HepG2 (cell line): ENCODE data around the gene UNC13D. TPM values are rescaled to one million over a fixed set of nuclear protein-coding genes. Genes with fewer than 3 reads are reported as not detected.

Experiments used
- CCAR2 ChIP-seq: fragments of 200-400 bp; formaldehyde crosslinking; optimal IDR thresholded peaks from 2 replicates; pipeline ENCODE3; 2018; ENCODE audit warnings: low read depth, mild to moderate bottlenecking, low read length, moderate library complexity
- ETV6 ChIP-seq: sonication (generic); formaldehyde crosslinking; conservative IDR thresholded peaks from 2 replicates; pipeline ENCODE4 v1.4.0; 2020; ENCODE audit warnings: missing genetic modification reagents
- FOSL2 ChIP-seq: sonication (generic); formaldehyde crosslinking; IDR thresholded peaks from 2 replicates; pipeline ENCODE4 v1.4.0; 2020; ENCODE audit warnings: missing genetic modification reagents
- ISL2 ChIP-seq: sonication (generic); formaldehyde crosslinking; IDR thresholded peaks from 2 replicates; pipeline ENCODE4 v1.5.0; 2020; ENCODE audit warnings: missing genetic modification reagents
- JUND ChIP-seq: sonication (generic); formaldehyde crosslinking; IDR thresholded peaks from 2 replicates; pipeline ENCODE4 v1.8.0; 2022; ENCODE audit warnings: mild to moderate bottlenecking, missing genetic modification reagents
- KLF9 ChIP-seq: IDR thresholded peaks from 2 replicates; pipeline ENCODE4 v1.6.1; 2016; ENCODE audit warnings: low read depth
- NFYC ChIP-seq: IDR thresholded peaks from 2 replicates; pipeline ENCODE4 v1.6.1; 2016; ENCODE audit warnings: missing genetic modification reagents, missing compliant biosample characterization
- PCBP1 ChIP-seq: fragments of 200-400 bp; formaldehyde crosslinking; IDR thresholded peaks from 2 replicates; pipeline ENCODE4 v1.6.1; 2017; ENCODE audit warnings: mild to moderate bottlenecking, low read depth, low read length, borderline replicate concordance
- U2AF2 ChIP-seq: fragments of 200-400 bp; formaldehyde crosslinking; IDR thresholded peaks from 2 replicates; pipeline ENCODE4 v1.6.1; 2017; ENCODE audit warnings: low read depth, mild to moderate bottlenecking, low read length
- YEATS4 ChIP-seq: sonication (generic); formaldehyde crosslinking; IDR thresholded peaks from 2 replicates; pipeline ENCODE4 v1.4.0; 2020; ENCODE audit warnings: missing genetic modification reagents, borderline replicate concordance
- ZNF652 ChIP-seq: IDR thresholded peaks from 2 replicates; pipeline ENCODE4 v1.6.1; 2016; ENCODE audit warnings: low read depth, borderline replicate concordance
- ZNF720 ChIP-seq: sonication (generic); formaldehyde crosslinking; IDR thresholded peaks from 2 replicates; pipeline ENCODE4 v1.4.0; 2020; ENCODE audit warnings: missing genetic modification reagents
- ZNF768 ChIP-seq: sonication (generic); formaldehyde crosslinking; IDR thresholded peaks from 2 replicates; pipeline ENCODE4 v1.4.0; 2020; ENCODE audit warnings: missing genetic modification reagents
- ZNF878 ChIP-seq: sonication (generic); formaldehyde crosslinking; IDR thresholded peaks from 2 replicates; pipeline ENCODE4 v1.8.1; 2023; ENCODE audit warnings: mild to moderate bottlenecking, missing genetic modification reagents, moderate library complexity
- polyA plus RNA-seq, 8 experiments: library from polyadenylated mRNA; depleted of rRNA in 3 of 8; stranded (reverse) in 7 of 8; unstranded in 1 of 8; fragments of >200 nt; fragmentation: Illumina TruSeq in 4 of 8; extraction: Trizol in 4 of 8; gene quantifications; 2 replicates each; pipeline versions ENCODE4 v1.2.1 to v1.2.3, GENCODE V29; 2011 to 2016; ENCODE audit warnings: low read depth in 4 of 8, missing spikeins in 1 of 8, mixed read lengths in 1 of 8; ENCODE audit not compliant: insufficient read depth in 1 of 8
- total RNA-seq, 5 experiments: library from RNA; depleted of rRNA; stranded (reverse); fragments of >200 nt; fragmentation: Illumina TruSeq; extraction: Trizol; gene quantifications; 2 replicates each; pipeline ENCODE4 v1.2.3, GENCODE V29; 2016; ENCODE audit warnings: low read depth in 1 of 5
- TF ChIP-seq, protein P1 (sequence below): IDR thresholded peaks from 2 replicates; pipeline ENCODE4 v1.6.1; 2016; ENCODE audit warnings: low read depth, borderline replicate concordance
- TF ChIP-seq, protein P2 (sequence below), 2 experiments: sonication (generic) in 1 of 2; formaldehyde crosslinking in 1 of 2; IDR thresholded peaks; 2 replicates each; pipeline versions ENCODE4 v1.6.1 to v1.9.0; 2014 to 2022; ENCODE audit warnings: antibody characterized with exemption in 1 of 2, borderline replicate concordance in 1 of 2, inconsistent platforms in 1 of 2, low read depth in 1 of 2, missing genetic modification reagents in 1 of 2
- TF ChIP-seq, protein P3 (sequence below): sonication (generic); formaldehyde crosslinking; IDR thresholded peaks from 2 replicates; pipeline ENCODE4 v1.4.0; 2020; ENCODE audit warnings: missing genetic modification reagents
- TF ChIP-seq, protein P4 (sequence below): IDR thresholded peaks from 2 replicates; pipeline ENCODE4 v1.6.1; 2016; ENCODE audit warnings: mild to moderate bottlenecking
- TF ChIP-seq, protein P5 (sequence below): sonication (generic); formaldehyde crosslinking; IDR thresholded peaks from 2 replicates; pipeline ENCODE4 v1.8.1; 2023; ENCODE audit warnings: mild to moderate bottlenecking, missing genetic modification reagents, borderline replicate concordance

The UNC13D gene
- total and polyA plus RNA-seq, 2 of the 13 experiments (the other 11 are each of a cell fraction or from before 2014, with no cell fraction given): 29.7 to 42.7 TPM

DNA sequence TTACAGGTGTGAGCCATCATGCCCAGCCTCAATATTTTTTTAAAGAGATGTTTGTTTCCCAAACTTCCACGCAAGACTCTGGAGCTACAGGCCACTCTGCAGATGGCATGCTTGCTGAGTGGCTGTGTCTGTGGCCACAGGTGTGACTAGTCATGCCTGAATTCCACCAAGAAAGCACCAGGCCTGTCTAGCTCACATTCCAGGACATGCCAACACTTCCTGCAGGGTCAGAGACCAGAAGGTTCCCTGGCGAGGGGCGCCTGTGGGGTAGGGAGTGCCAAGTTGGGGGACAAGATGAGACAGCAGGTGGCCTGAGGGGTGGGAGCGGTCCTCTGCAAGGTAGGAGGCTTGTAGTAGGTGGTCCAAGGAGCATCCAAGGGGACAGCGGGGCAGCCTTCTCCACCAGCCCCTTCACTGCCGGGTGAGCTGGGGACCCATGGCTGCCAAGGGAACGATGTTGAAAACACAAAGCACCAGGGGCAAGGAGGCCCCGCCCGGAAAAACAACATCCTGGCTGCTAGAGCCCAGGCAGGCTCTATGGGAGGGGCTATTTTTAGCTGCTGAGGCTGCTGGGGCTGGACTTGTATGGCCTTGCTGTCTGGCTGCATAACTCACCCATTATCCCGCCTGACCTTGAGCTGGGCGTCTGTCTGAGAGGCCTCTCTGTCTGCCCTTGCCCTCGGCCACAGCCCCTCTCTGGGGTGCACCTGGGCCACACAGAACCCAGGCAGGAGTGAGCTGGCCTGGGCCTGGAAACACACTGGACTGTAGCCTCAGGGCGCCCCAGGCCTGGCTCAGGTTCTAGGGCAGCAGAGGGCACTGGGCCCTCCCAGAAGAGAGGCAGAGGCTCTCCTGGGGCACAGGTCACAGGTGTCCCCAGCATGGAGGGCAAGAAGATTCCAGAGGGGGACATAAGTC, 28.5 kb upstream of the UNC13D start (continued):
- TF ChIP-seq ISL2: peak; percentile 92
- TF ChIP-seq, protein P1, sequence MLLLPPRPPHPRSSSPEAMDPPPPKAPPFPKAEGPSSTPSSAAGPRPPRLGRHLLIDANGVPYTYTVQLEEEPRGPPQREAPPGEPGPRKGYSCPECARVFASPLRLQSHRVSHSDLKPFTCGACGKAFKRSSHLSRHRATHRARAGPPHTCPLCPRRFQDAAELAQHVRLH (CRISPR knock-in tag): peak; percentile 98; the same call in 1 of the 2 replicates
- TF ChIP-seq PCBP1: no peak
- TF ChIP-seq ZNF878 (CRISPR knock-in tag): peak; percentile 94; the same call in 1 of the 2 replicates
- TF ChIP-seq ZNF768 (CRISPR knock-in tag): peak; percentile 84; the same call in 1 of the 2 replicates
- TF ChIP-seq NFYC (CRISPR knock-in tag): peak; percentile 44; the same call in 1 of the 2 replicates
- TF ChIP-seq JUND (CRISPR knock-in tag): peak; percentile 78; the same call in 1 of the 2 replicates
- TF ChIP-seq KLF9 (CRISPR knock-in tag): no peak; the same call in 1 of the 2 replicates
- TF ChIP-seq CCAR2: no peak
- no peak; the same call in 1 of the 2 replicates for TF ChIP-seq ZNF652 (CRISPR knock-in tag)
- TF ChIP-seq, protein P2, sequence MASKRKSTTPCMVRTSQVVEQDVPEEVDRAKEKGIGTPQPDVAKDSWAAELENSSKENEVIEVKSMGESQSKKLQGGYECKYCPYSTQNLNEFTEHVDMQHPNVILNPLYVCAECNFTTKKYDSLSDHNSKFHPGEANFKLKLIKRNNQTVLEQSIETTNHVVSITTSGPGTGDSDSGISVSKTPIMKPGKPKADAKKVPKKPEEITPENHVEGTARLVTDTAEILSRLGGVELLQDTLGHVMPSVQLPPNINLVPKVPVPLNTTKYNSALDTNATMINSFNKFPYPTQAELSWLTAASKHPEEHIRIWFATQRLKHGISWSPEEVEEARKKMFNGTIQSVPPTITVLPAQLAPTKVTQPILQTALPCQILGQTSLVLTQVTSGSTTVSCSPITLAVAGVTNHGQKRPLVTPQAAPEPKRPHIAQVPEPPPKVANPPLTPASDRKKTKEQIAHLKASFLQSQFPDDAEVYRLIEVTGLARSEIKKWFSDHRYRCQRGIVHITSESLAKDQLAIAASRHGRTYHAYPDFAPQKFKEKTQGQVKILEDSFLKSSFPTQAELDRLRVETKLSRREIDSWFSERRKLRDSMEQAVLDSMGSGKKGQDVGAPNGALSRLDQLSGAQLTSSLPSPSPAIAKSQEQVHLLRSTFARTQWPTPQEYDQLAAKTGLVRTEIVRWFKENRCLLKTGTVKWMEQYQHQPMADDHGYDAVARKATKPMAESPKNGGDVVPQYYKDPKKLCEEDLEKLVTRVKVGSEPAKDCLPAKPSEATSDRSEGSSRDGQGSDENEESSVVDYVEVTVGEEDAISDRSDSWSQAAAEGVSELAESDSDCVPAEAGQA (IDR thresholded peaks at IDR 0.05; ENCODE audit: low read depth): peak; percentile 57
- TF ChIP-seq, protein P2 (CRISPR knock-in tag; IDR thresholded peaks at IDR 0.05; ENCODE audit: borderline replicate concordance): no peak
- TF ChIP-seq, protein P3, sequence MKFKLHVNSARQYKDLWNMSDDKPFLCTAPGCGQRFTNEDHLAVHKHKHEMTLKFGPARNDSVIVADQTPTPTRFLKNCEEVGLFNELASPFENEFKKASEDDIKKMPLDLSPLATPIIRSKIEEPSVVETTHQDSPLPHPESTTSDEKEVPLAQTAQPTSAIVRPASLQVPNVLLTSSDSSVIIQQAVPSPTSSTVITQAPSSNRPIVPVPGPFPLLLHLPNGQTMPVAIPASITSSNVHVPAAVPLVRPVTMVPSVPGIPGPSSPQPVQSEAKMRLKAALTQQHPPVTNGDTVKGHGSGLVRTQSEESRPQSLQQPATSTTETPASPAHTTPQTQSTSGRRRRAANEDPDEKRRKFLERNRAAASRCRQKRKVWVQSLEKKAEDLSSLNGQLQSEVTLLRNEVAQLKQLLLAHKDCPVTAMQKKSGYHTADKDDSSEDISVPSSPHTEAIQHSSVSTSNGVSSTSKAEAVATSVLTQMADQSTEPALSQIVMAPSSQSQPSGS (CRISPR knock-in tag): peak; percentile 79
- TF ChIP-seq, protein P4, sequence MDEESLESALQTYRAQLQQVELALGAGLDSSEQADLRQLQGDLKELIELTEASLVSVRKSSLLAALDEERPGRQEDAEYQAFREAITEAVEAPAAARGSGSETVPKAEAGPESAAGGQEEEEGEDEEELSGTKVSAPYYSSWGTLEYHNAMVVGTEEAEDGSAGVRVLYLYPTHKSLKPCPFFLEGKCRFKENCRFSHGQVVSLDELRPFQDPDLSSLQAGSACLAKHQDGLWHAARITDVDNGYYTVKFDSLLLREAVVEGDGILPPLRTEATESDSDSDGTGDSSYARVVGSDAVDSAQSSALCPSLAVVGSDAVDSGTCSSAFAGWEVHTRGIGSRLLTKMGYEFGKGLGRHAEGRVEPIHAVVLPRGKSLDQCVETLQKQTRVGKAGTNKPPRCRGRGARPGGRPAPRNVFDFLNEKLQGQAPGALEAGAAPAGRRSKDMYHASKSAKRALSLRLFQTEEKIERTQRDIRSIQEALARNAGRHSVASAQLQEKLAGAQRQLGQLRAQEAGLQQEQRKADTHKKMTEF (CRISPR knock-in tag): peak; percentile 98
- TF ChIP-seq, protein P5, sequence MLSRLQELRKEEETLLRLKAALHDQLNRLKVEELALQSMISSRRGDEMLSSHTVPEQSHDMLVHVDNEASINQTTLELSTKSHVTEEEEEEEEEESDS (CRISPR knock-in tag): peak; percentile 81; the same call in 1 of the 2 replicates
- TF ChIP-seq YEATS4 (CRISPR knock-in tag): peak; percentile 86; the same call in 1 of the 2 replicates
- no peak for TF ChIP-seq ZNF720
- TF ChIP-seq ETV6: peak; percentile 64; the same call in 1 of the 2 replicates
- peak; percentile 79 for TF ChIP-seq FOSL2 (CRISPR knock-in tag)
- TF ChIP-seq U2AF2: no peak
